H1 (cell line): ENCODE results near the gene LEFTY1. TPM values are rescaled to one million over a fixed set of nuclear protein-coding genes. Genes with fewer than 3 reads are reported as not detected.
"Not testable (repeated sequence)": the region's sequence is repeated elsewhere in the genome, so short reads cannot be mapped to it uniquely, and the experiment has no call there.

ENCODE experiments used
- CTCF ChIA-PET: fragments of 300-600 bp; sonication (Branson Sonifier 250); formaldehyde crosslinking; loops from one replicate; lab custom pipeline; 2021; ENCODE audit not compliant: partially characterized antibody; lab: Charles Lee
- POLR2A ChIA-PET: fragments of 300-600 bp; sonication (Branson Sonifier 250); formaldehyde crosslinking; loops from one replicate; lab custom pipeline; 2021; ENCODE audit warnings: inconsistent platforms; ENCODE audit not compliant: partially characterized antibody; lab: Charles Lee
- DNase-seq, 2 experiments: peaks; one replicate each; pipeline versions ENCODE4 v3.0.0 to v3.0.0-alpha.2; 2010 to 2022; ENCODE audit warnings: low spot score in 2 of 2, low read depth in 1 of 2, mixed read lengths in 1 of 2
- FAIRE-seq: peaks from 2 replicates; lab custom pipeline; 2011; peaks lifted over from hg19 to GRCh38; lab: Jason Lieb, UNC
- H2AFZ ChIP-seq: 2 replicates; pipeline ENCODE4 v1.8.1; 2012; ENCODE audit warnings: low read length, inconsistent platforms
- H2AK5ac ChIP-seq: 2 replicates; pipeline ENCODE4 v1.6.1; 2013; ENCODE audit warnings: low read depth, low read length
- H2BK120ac ChIP-seq: replicated peaks from 2 replicates; pipeline ENCODE3; 2013; ENCODE audit warnings: low read depth, low read length, inconsistent platforms
- H2BK12ac ChIP-seq: 2 replicates; pipeline ENCODE4 v1.6.1; 2013; ENCODE audit warnings: low read depth, low read length
- H2BK15ac ChIP-seq: 2 replicates; pipeline ENCODE4 v1.6.1; 2013; ENCODE audit warnings: low read length
- H2BK20ac ChIP-seq: 2 replicates; pipeline ENCODE4 v1.6.1; 2013; ENCODE audit warnings: low read length
- H2BK5ac ChIP-seq: 2 replicates; pipeline ENCODE4 v1.6.1; 2013; ENCODE audit warnings: low read depth, low read length
- H3K14ac ChIP-seq: 2 replicates; pipeline ENCODE4 v1.6.1; 2013; ENCODE audit warnings: inconsistent platforms; ENCODE audit not compliant: insufficient read length
- H3K18ac ChIP-seq: 2 replicates; pipeline ENCODE4 v1.6.1; 2013; ENCODE audit warnings: low read length; ENCODE audit errors: extremely low read depth
- H3K23ac ChIP-seq: 2 replicates; pipeline ENCODE4 v1.6.1; 2013; ENCODE audit warnings: inconsistent platforms; ENCODE audit not compliant: insufficient read length
- H3K23me2 ChIP-seq: 2 replicates; pipeline ENCODE4 v1.6.1; 2013; ENCODE audit warnings: low read depth, low read length
- H3K27ac ChIP-seq: 2 replicates; pipeline ENCODE4 v1.6.1; 2011; ENCODE audit warnings: low read depth, low read length, inconsistent platforms
- H3K27me3 ChIP-seq, 4 experiments: replicated peaks in 1 of 4; 1 replicate in 1 of 4; 2 replicates in 3 of 4; pipeline versions ENCODE4 v1.6.1 to v1.8.1; 2011 to 2013; ENCODE audit warnings: low read length in 3 of 4, mild to moderate bottlenecking in 3 of 4, inconsistent platforms in 2 of 4, mixed read lengths in 2 of 4, moderate library complexity in 1 of 4; ENCODE audit not compliant: control insufficient read depth in 3 of 4, insufficient read depth in 3 of 4; ENCODE audit errors: extremely low read depth in 1 of 4
- H3K36me3 ChIP-seq, 4 experiments: 2 replicates each; pipeline versions ENCODE4 v1.6.1 to v1.8.1; 2011 to 2013; ENCODE audit warnings: mild to moderate bottlenecking in 4 of 4, low read length in 3 of 4, moderate library complexity in 2 of 4, control low read depth in 1 of 4, inconsistent platforms in 1 of 4; ENCODE audit not compliant: insufficient read depth in 4 of 4, control insufficient read depth in 2 of 4
- H3K4ac ChIP-seq: replicated peaks from 2 replicates; pipeline ENCODE3; 2013; ENCODE audit warnings: low read length, low read depth, mixed read lengths, inconsistent platforms; ENCODE audit not compliant: insufficient read length
- H3K4me1 ChIP-seq, 4 experiments: replicated peaks in 1 of 4; 1 replicate in 1 of 4; 2 replicates in 3 of 4; pipeline versions ENCODE4 v1.6.1 to v1.8.1; 2011 to 2013; ENCODE audit warnings: low read length in 3 of 4, inconsistent platforms in 2 of 4, mixed read lengths in 1 of 4; ENCODE audit not compliant: insufficient read depth in 4 of 4, control insufficient read depth in 3 of 4
- H3K4me2 ChIP-seq, 2 experiments: 2 replicates each; pipeline versions ENCODE4 v1.6.1 to v1.8.1; 2011 to 2013; ENCODE audit warnings: low read depth in 2 of 2, low read length in 2 of 2, control low read depth in 1 of 2, inconsistent platforms in 1 of 2, mild to moderate bottlenecking in 1 of 2; ENCODE audit not compliant: insufficient read depth in 1 of 2
- H3K4me3 ChIP-seq, 4 experiments: fragments of 200-600, 300-600 bp in 1 of 4; sonication (generic), shearing (Covaris generic), sonication (Bioruptor Twin) in 1 of 4; 2 replicates each; pipeline versions ENCODE4 v1.5.1 to v1.8.1; 2011 to 2016; ENCODE audit warnings: low read length in 4 of 4, low read depth in 3 of 4, control low read depth in 2 of 4, inconsistent platforms in 2 of 4, mild to moderate bottlenecking in 2 of 4, mixed read lengths in 1 of 4, moderate library complexity in 1 of 4; ENCODE audit not compliant: insufficient read depth in 2 of 4; ENCODE audit errors: extremely low read depth in 1 of 4
- H3K56ac ChIP-seq: replicated peaks from 2 replicates; pipeline ENCODE3; 2013; ENCODE audit warnings: low read depth, mild to moderate bottlenecking, mixed read lengths, low read length, inconsistent platforms; ENCODE audit not compliant: insufficient read length
- H3K79me1 ChIP-seq: 2 replicates; pipeline ENCODE4 v1.6.1; 2013; ENCODE audit warnings: low read depth, low read length, control low read depth
- H3K79me2 ChIP-seq, 2 experiments: 2 replicates each; pipeline versions ENCODE4 v1.6.1 to v1.8.1; 2012 to 2013; ENCODE audit warnings: low read length in 2 of 2, mild to moderate bottlenecking in 2 of 2, inconsistent platforms in 1 of 2; ENCODE audit not compliant: insufficient read depth in 2 of 2, control insufficient read depth in 1 of 2
- H3K9ac ChIP-seq, 4 experiments: replicated peaks in 1 of 4; 1 replicate in 1 of 4; 2 replicates in 3 of 4; pipeline versions ENCODE4 v1.6.1 to v1.8.1; 2011 to 2013; ENCODE audit warnings: low read depth in 3 of 4, low read length in 3 of 4, control low read depth in 2 of 4, mild to moderate bottlenecking in 2 of 4, moderate library complexity in 2 of 4, inconsistent platforms in 1 of 4; ENCODE audit errors: extremely low read depth in 1 of 4
- H3K9me3 ChIP-seq, 2 experiments: 2 replicates each; pipeline versions ENCODE4 v1.6.1 to v1.8.1; 2012 to 2013; ENCODE audit warnings: mild to moderate bottlenecking in 2 of 2, moderate library complexity in 2 of 2, control low read depth in 1 of 2, inconsistent platforms in 1 of 2, low read depth in 1 of 2, low read length in 1 of 2, mixed read lengths in 1 of 2; ENCODE audit not compliant: insufficient read depth in 2 of 2
- H4K20me1 ChIP-seq, 2 experiments: replicated peaks in 1 of 2; 2 replicates each; pipeline versions ENCODE3 to v1.8.1; 2011 to 2013; ENCODE audit warnings: inconsistent platforms in 2 of 2, low read length in 2 of 2, mild to moderate bottlenecking in 1 of 2; ENCODE audit not compliant: insufficient read depth in 2 of 2, control insufficient read depth in 1 of 2
- H4K5ac ChIP-seq: 2 replicates; pipeline ENCODE4 v1.6.1; 2013; ENCODE audit warnings: low read length, low read depth, mixed read lengths, inconsistent platforms; ENCODE audit not compliant: insufficient read length
- H4K8ac ChIP-seq: 2 replicates; pipeline ENCODE4 v1.8.0; 2013; ENCODE audit warnings: mild to moderate bottlenecking, moderate library complexity, low read length, inconsistent platforms; ENCODE audit not compliant: insufficient read depth; ENCODE audit errors: extremely low read depth
- H4K91ac ChIP-seq: replicated peaks from 2 replicates; pipeline ENCODE3; 2013; ENCODE audit warnings: low read length, mixed read lengths, inconsistent platforms; ENCODE audit not compliant: insufficient read length
- WGBS, 2 experiments: shearing (Covaris generic) in 1 of 2; methylation state at CpG; one replicate each; pipeline versions ENCODE4 v1.1.6 to v1.1.7; 2013 to 2015; ENCODE audit warnings: low lambda C conversion rate in 2 of 2, mixed read lengths in 2 of 2, inconsistent platforms in 1 of 2, low coverage in 1 of 2, missing lambda C conversion rate in 1 of 2; ENCODE audit not compliant: insufficient replicate concordance in 2 of 2, insufficient coverage in 1 of 2, insufficient read length in 1 of 2; ENCODE audit errors: extremely low coverage in 1 of 2, missing lambda C conversion rate in 1 of 2; 5-methylcytosine and 5-hydroxymethylcytosine counted together
- polyA plus RNA-seq, 7 experiments: library from polyadenylated mRNA; depleted of rRNA in 3 of 7; stranded (reverse) in 5 of 7; unstranded in 2 of 7; fragments of >200 nt in 5 of 7; fragments of 200-250 nt in 2 of 7; gene quantifications; 1 replicate in 5 of 7; 2 replicates in 1 of 7; 4 replicates in 1 of 7; pipeline versions ENCODE4 v1.2.1 to v1.2.3, GENCODE V29; 2011 to 2013; ENCODE audit warnings: missing spikeins in 2 of 7, mixed read lengths in 2 of 7
- total RNA-seq: library from RNA; stranded (reverse); fragmentation: NEBNext Ultra II Directional; extraction: Animal tissue kit (Norgen Biotek cat#: 25700); gene quantifications from 2 replicates; pipeline ENCODE4 v1.2.1, GENCODE V29; 2021

The LEFTY1 gene
- total and polyA plus RNA-seq, 2 of the 8 experiments (the other 6 are each of a cell fraction or from before 2014, with no cell fraction given), result 4.5 to 11.7 TPM

DNA sequence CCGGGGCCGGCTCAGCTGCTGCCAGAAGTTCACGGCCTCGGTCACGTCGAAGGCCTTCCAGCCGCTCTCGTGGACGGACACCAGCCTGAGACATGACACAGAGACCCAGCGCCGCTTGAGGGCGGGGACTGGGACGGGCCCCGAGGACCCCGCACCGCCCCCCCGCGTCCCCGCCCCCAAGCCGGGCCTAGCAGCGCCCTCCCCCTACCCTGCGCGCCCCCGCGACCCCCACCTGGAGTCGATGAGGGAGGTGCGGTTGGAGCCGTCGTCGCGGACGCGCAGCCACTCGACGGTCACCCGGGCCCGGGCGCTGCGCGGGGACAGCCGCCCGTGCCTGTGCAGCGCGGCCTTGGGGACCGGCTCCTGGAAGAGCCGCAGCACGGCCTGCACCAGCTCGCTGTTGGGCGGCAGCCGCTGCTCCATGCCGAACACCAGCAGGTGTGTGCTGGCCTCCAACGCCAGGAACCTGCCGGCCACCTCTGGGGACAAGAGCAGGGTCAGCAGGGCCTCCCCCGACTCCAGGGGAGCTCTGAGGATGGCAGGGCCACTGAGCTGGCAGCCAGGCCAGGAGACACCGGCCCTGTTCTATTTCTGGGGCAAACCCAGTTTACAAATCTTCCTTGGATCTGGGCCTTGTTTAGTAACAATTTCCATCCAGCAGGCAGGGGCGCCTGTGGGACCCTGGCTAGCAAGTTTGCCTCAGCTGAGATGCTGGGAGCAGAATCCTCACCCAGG, 1.2 kb downstream of the LEFTY1 start:
- H3K27me3 ChIP-seq, result peaks cover 0 to 24% (median 11%) of the 10 kb centered on the region in 4 experiments; a peak in 5 of 7 replicates
- not testable (repeated sequence) for H3K9ac ChIP-seq, H4K5ac ChIP-seq, H3K9me3 ChIP-seq, H4K20me1 ChIP-seq, H3K56ac ChIP-seq, H3K36me3 ChIP-seq, H3K23ac ChIP-seq, H3K4ac ChIP-seq, H2AFZ ChIP-seq, H3K79me2 ChIP-seq, H2BK120ac ChIP-seq, FAIRE-seq, H2AK5ac ChIP-seq, DNase-seq, H3K27ac ChIP-seq, H3K23me2 ChIP-seq, H2BK15ac ChIP-seq, H2BK20ac ChIP-seq, H2BK5ac ChIP-seq, H2BK12ac ChIP-seq, H4K91ac ChIP-seq, H3K14ac ChIP-seq, H3K79me1 ChIP-seq
- ChIA-PET CTCF (interaction anchor here (1.9 to 21.3 kb wide), 5 partner anchors 10 to 412 kb away, joined by 6 to 406 read pairs (median 10); no protein-coding TSS in a partner anchor), POLR2A (interaction anchor here (0.6 to 2.8 kb wide), 4 partner anchors 9 to 31 kb away, joined by 4 to 9 read pairs (median 8); no protein-coding TSS in a partner anchor)
- H4K8ac ChIP-seq, result peak overlapping the region; percentile 63; the same call in 1 of the 2 replicates
- H3K4me3 ChIP-seq, result peak overlapping the region in 1 of 4 experiments; percentile 41; a peak in 1 of 8 replicates
- WGBS, 2 experiments, result 16% methylated on average over 8 of the region's 56 CpGs; no CpG with 5 or more reads in 1 of the 2 experiments
- peak overlapping the region; percentile 32; the same call in 1 of the 2 replicates for H3K18ac ChIP-seq
- H3K4me2 ChIP-seq, result peak overlapping the region; percentile 27 to 50
- H3K4me1 ChIP-seq, result peaks cover 10 to 34% (median 22%) of the 10 kb centered on the region in 4 experiments
